Panc1 (cell line): ENCODE data around the gene EML5. TPM values are rescaled to one million over a fixed set of nuclear protein-coding genes. Genes with fewer than 3 reads are reported as not detected.

Experiments used
- ATAC-seq: fragments of 200-7000 bp; cut with Tn5 transposase; 2 replicates; pipeline ENCODE4 v1.9.1; 2020; ENCODE audit warnings: mild to moderate bottlenecking, moderate library complexity
- BruUV-seq: library from RNA; stranded (reverse); fragments of 400-500 nt; replicated peaks from 2 replicates; lab custom pipeline; 2021; lab: Mats Ljungman, UMichigan
- CTCF ChIA-PET: fragments of 300-600 bp; sonication (Branson Sonifier 250); formaldehyde crosslinking; loops from one replicate; lab custom pipeline; 2022; ENCODE audit warnings: antibody characterized with exemption; lab: Charles Lee
- POLR2A ChIA-PET: fragments of 300-600 bp; sonication (Branson Sonifier 250); formaldehyde crosslinking; loops from one replicate; lab custom pipeline; 2022; ENCODE audit warnings: antibody characterized with exemption; lab: Charles Lee
- DNase-seq: peaks from one replicate; pipeline ENCODE4 v3.0.0-alpha.2; 2010; ENCODE audit warnings: low read depth, low spot score
- H3K27ac ChIP-seq: 2 replicates; pipeline ENCODE4 v1.5.1; 2011; ENCODE audit warnings: mild to moderate bottlenecking, low read length, inconsistent platforms
- H3K27me3 ChIP-seq: fragments of 200-500 bp; sonication (Bioruptor generic); 2 replicates; pipeline ENCODE4 v1.6.0; 2014; ENCODE audit warnings: low read length, inconsistent platforms; ENCODE audit not compliant: control insufficient read depth, insufficient read depth
- H3K36me3 ChIP-seq: fragments of 200-500 bp; sonication (Bioruptor generic); 2 replicates; pipeline ENCODE4 v1.5.1; 2014; ENCODE audit warnings: inconsistent platforms, mild to moderate bottlenecking, low read length, moderate library complexity; ENCODE audit not compliant: control insufficient read depth, insufficient read depth
- H3K4me1 ChIP-seq: 2 replicates; pipeline ENCODE4 v1.5.1; 2011; ENCODE audit warnings: inconsistent platforms, mild to moderate bottlenecking, low read length, moderate library complexity; ENCODE audit not compliant: control insufficient read depth, insufficient read depth
- H3K4me3 ChIP-seq, 2 experiments: 2 replicates each; pipeline ENCODE4 v1.5.1; 2011 to 2012; ENCODE audit warnings: low read depth in 2 of 2, low read length in 2 of 2, mild to moderate bottlenecking in 2 of 2, inconsistent platforms in 1 of 2, moderate library complexity in 1 of 2
- H3K9me3 ChIP-seq: fragments of 200-500 bp; sonication (Bioruptor generic); 2 replicates; pipeline ENCODE4 v1.5.1; 2014; ENCODE audit warnings: low read depth, mild to moderate bottlenecking, inconsistent platforms, low read length, moderate library complexity; ENCODE audit not compliant: control insufficient read depth, insufficient read depth
- POLR2AphosphoS5 ChIP-seq: IDR thresholded peaks from 2 replicates; pipeline ENCODE4 v1.6.1; 2012; ENCODE audit warnings: mild to moderate bottlenecking, low read depth, low read length, moderate library complexity
- SIN3A ChIP-seq: IDR thresholded peaks from 2 replicates; pipeline ENCODE4 v1.6.1; 2012; ENCODE audit warnings: low read depth, mild to moderate bottlenecking, low read length, moderate library complexity, borderline replicate concordance; ENCODE audit not compliant: insufficient read depth
- TCF7L2 ChIP-seq: IDR thresholded peaks from 2 replicates; pipeline ENCODE4 v1.6.1; 2011; ENCODE audit warnings: mild to moderate bottlenecking, low read depth, low read length, inconsistent platforms
- in situ Hi-C: cut with HindIII; loops from 2 replicates; pipeline ENCODE4 v1.10.0; 2016; ENCODE audit warnings: low sequenced_read_pairs, low pct_unique_long_range_greater_than_20kb
- intact Hi-C: fragments of 100-400 bp; cut with micrococcal nuclease; formaldehyde crosslinking; loops from one replicate; pipeline ENCODE4 v1.10.0; 2022; ENCODE audit not compliant: unreplicated experiment
- total RNA-seq: library from RNA; stranded (reverse); gene quantifications from one replicate; pipeline ENCODE4 v1.2.1, GENCODE V29; 2021; ENCODE audit not compliant: unreplicated experiment
- TF ChIP-seq, protein P1 (sequence below), 2 experiments: IDR thresholded peaks; 2 replicates each; pipeline ENCODE4 v1.6.1; 2011 to 2012; ENCODE audit warnings: low read depth in 2 of 2, control low read depth in 1 of 2, low read length in 1 of 2, mild to moderate bottlenecking in 1 of 2, moderate library complexity in 1 of 2; ENCODE audit not compliant: insufficient read depth in 1 of 2
- TF ChIP-seq, protein P2 (sequence below): fragments of 450-650 bp; IDR thresholded peaks from 2 replicates; pipeline ENCODE4 v1.5.1; 2017; ENCODE audit warnings: mild to moderate bottlenecking

EML5 gene
- total RNA-seq, 1 experiment from 2014 or later, result 0.10 TPM

DNA sequence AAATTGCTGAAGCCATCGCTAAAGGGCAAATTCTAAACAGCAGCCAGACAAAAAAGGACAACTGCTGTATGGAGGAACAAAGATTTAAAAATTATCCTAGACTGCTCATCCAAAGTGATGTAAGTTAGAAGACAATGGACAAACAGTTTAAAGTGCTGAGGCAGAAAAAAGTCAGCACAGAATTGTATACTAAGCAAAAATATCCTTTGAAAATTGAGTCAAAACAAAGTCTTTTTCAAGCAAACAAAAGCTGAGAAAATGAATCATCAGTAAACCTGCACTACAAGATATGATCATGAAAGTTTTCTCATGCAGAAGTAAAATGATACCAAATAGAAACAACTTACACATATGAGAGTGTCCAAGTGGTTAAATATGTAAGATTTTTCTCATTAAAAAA lies 43.6 kb downstream of the EML5 start:
- ATAC-seq, result no peak
- ChIA-PET POLR2A (no interaction called here), CTCF (no interaction called here)
- no TSS peak for BruUV-seq
- H3K36me3 ChIP-seq, result no peaks in the 10 kb centered on the region
- H3K27me3 ChIP-seq, result no peaks in the 10 kb centered on the region; the same call in 1 of the 2 replicates
- no peaks in the 10 kb centered on the region for H3K9me3 ChIP-seq
- H3K4me3 ChIP-seq, result no peak overlapping the region
- H3K4me1 ChIP-seq, result no peaks in the 10 kb centered on the region
- intact Hi-C loops, result no loop called here
- in situ Hi-C loops, result no loop called here
- TF ChIP-seq SIN3A, result no peak
- TF ChIP-seq, protein P1, sequence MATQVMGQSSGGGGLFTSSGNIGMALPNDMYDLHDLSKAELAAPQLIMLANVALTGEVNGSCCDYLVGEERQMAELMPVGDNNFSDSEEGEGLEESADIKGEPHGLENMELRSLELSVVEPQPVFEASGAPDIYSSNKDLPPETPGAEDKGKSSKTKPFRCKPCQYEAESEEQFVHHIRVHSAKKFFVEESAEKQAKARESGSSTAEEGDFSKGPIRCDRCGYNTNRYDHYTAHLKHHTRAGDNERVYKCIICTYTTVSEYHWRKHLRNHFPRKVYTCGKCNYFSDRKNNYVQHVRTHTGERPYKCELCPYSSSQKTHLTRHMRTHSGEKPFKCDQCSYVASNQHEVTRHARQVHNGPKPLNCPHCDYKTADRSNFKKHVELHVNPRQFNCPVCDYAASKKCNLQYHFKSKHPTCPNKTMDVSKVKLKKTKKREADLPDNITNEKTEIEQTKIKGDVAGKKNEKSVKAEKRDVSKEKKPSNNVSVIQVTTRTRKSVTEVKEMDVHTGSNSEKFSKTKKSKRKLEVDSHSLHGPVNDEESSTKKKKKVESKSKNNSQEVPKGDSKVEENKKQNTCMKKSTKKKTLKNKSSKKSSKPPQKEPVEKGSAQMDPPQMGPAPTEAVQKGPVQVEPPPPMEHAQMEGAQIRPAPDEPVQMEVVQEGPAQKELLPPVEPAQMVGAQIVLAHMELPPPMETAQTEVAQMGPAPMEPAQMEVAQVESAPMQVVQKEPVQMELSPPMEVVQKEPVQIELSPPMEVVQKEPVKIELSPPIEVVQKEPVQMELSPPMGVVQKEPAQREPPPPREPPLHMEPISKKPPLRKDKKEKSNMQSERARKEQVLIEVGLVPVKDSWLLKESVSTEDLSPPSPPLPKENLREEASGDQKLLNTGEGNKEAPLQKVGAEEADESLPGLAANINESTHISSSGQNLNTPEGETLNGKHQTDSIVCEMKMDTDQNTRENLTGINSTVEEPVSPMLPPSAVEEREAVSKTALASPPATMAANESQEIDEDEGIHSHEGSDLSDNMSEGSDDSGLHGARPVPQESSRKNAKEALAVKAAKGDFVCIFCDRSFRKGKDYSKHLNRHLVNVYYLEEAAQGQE (IDR thresholded peaks at IDR 0.05; ENCODE audit: insufficient read depth in 1 of 2, low read depth in 2 of 2, low read length in 1 of 2), result no peak
- TF ChIP-seq, protein P2, sequence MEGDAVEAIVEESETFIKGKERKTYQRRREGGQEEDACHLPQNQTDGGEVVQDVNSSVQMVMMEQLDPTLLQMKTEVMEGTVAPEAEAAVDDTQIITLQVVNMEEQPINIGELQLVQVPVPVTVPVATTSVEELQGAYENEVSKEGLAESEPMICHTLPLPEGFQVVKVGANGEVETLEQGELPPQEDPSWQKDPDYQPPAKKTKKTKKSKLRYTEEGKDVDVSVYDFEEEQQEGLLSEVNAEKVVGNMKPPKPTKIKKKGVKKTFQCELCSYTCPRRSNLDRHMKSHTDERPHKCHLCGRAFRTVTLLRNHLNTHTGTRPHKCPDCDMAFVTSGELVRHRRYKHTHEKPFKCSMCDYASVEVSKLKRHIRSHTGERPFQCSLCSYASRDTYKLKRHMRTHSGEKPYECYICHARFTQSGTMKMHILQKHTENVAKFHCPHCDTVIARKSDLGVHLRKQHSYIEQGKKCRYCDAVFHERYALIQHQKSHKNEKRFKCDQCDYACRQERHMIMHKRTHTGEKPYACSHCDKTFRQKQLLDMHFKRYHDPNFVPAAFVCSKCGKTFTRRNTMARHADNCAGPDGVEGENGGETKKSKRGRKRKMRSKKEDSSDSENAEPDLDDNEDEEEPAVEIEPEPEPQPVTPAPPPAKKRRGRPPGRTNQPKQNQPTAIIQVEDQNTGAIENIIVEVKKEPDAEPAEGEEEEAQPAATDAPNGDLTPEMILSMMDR, result no peak
- no peak for TF ChIP-seq TCF7L2
- TF ChIP-seq POLR2AphosphoS5, result no peak
- H3K27ac ChIP-seq, result no peak overlapping the region
- DNase-seq, result no peak

DNA sequence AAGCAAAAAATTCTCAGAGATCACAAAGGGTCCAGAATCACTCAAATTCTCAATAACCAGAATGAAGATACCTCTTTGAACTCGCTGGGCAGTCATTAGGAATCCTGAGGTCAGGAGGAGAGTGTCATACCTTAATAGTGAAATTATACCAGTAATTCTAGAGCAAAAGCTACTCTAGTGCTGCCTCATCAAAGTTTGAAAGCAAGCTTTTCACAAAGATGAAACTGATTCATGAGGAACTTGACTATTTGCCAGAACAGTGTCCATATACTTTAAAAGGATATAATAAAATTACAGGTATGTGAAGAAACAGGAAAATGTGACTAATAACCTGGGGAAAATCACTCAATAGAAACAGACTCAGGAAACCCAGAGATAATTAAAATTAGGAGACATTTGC lies 44.5 kb downstream of the EML5 start:
- ChIA-PET CTCF (no interaction called here), POLR2A (no interaction called here)
- TF ChIP-seq TCF7L2, result no peak
- TF ChIP-seq SIN3A, result no peak
- TF ChIP-seq, protein P1 (IDR thresholded peaks at IDR 0.05; ENCODE audit: insufficient read depth in 1 of 2, low read depth in 2 of 2, low read length in 1 of 2), result no peak
- TF ChIP-seq POLR2AphosphoS5, result no peak
- TF ChIP-seq, protein P2, result no peak
- no peaks in the 10 kb centered on the region for H3K4me1 ChIP-seq
- ATAC-seq (no peak), DNase-seq (no peak)
- H3K27ac ChIP-seq, result no peak overlapping the region
- no peaks in the 10 kb centered on the region; the same call in 1 of the 2 replicates for H3K27me3 ChIP-seq
- intact Hi-C loops, result no loop called here
- no peaks in the 10 kb centered on the region for H3K9me3 ChIP-seq
- in situ Hi-C loops, result no loop called here
- no peaks in the 10 kb centered on the region for H3K36me3 ChIP-seq
- no peak overlapping the region for H3K4me3 ChIP-seq
- BruUV-seq, result no TSS peak
